IPS-NIHi7 (cell line): ENCODE data around the gene DNALI1.
A peak's percentile ranks its signal among the peaks of the same experiment; 100 is the strongest.

ENCODE experiments used
- DNase-seq: peaks from one replicate; pipeline ENCODE4 v3.0.0; 2012; ENCODE audit warnings: mixed read lengths; ENCODE audit errors: extremely low spot score

DNALI1 gene

GRCh38 chr1:37601441-37601840, 44.7 kb downstream of the DNALI1 start:
- no peak for DNase-seq

- peak; percentile 76 for DNase-seq
Observed at GRCh38 chr1:37602750-37603694, 46.3 kb downstream of the DNALI1 start.

GRCh38 chr1:37605061-37605650, 48.4 kb downstream of the DNALI1 start:
- peak; percentile 20 for DNase-seq

DNA sequence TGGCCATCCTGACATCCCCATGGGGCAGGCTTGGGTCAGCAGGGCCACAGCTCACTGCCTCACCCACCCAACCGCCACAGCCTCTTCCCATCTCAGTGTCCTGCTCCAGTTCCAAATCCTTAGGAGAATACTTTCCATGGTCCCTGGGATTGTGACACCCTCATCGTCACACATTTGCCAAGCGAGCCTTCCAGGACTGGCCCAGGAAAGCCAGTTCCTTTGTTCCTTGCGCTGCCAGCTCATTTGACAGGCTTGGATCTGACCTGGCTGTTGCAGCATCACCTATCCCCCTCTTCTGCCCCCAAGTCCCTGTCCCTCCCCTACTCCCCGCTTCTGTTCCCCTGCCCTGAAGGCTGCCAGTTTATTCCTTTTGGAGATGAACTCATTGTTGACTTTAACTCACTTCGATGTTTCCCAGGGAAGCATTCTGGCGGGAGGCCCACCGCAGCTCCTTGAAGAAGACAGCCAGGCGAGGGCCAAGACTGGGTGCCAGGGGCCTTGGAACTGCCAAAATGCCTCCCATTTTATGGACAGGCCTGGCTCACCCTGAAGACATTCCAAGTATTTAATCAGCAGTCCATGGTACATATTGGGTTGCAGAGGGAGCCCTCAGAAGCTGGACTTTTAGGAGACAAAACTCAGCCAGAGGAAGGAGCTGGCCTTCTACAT, 49.2 kb downstream of the DNALI1 start:
- DNase-seq: no peak

- no peak for DNase-seq
Observed at GRCh38 chr1:37606481-37607263, 49.9 kb downstream of the DNALI1 start.

- no peak for DNase-seq
Observed at GRCh38 chr1:37609002-37609401, 52.3 kb downstream of the DNALI1 start.

DNA sequence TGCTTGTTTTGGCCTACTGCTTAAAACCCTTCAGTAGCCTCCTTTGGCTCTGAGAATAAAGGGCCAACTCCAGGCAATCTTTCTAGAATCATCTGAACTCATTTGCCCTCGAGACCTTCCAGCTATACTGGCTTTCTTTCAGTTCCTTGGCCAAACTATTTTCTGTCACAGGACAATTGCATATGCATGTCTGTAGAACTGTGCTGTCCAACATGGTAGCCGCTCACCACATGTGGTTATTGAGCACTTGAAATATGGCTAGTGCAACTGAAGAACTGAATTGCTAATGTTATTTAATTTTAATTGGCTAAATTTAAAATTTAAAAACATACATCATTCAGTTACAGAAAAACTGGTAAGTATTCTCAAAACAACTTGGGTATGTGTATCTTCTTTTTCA, 53.3 kb downstream of the DNALI1 start:
- DNase-seq: no peak

DNA sequence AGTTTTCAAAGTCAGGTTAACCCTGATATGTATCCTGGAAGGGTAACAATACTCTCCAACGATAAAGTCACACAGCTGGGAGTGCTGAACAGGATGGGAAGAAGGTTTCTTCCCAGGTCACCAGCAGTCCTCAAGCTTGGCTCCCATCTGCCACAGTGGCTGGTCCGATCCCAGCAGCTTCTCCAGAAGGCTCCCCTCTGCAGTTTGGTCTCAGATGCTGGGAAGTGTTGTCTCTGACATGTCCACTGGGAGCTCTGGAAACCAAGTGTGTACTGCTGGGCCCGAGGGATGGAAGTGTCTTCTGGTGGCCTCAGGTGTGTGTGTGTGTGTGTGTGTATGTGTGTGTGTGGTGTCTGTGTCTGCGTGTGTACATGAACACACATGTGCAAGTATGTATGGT, 55.4 kb downstream of the DNALI1 start:
- no peak for DNase-seq

GRCh38 chr1:37614105-37614504, 57.4 kb downstream of the DNALI1 start:
- no peak for DNase-seq

GRCh38 chr1:37616330-37616729, 59.6 kb downstream of the DNALI1 start:
- DNase-seq: no peak
